ENCODE results near the gene GCA. TPM values are rescaled to one million over a fixed set of nuclear protein-coding genes. Genes with fewer than 3 reads are reported as not detected.
A peak's percentile ranks its signal among the peaks of the same experiment; 100 is the strongest.

Gene GCA
- total and polyA plus RNA-seq, 2 of the 13 experiments (the other 11 are each of a cell fraction or from before 2014, with no cell fraction given), result 42.0 to 48.3 TPM

DNA sequence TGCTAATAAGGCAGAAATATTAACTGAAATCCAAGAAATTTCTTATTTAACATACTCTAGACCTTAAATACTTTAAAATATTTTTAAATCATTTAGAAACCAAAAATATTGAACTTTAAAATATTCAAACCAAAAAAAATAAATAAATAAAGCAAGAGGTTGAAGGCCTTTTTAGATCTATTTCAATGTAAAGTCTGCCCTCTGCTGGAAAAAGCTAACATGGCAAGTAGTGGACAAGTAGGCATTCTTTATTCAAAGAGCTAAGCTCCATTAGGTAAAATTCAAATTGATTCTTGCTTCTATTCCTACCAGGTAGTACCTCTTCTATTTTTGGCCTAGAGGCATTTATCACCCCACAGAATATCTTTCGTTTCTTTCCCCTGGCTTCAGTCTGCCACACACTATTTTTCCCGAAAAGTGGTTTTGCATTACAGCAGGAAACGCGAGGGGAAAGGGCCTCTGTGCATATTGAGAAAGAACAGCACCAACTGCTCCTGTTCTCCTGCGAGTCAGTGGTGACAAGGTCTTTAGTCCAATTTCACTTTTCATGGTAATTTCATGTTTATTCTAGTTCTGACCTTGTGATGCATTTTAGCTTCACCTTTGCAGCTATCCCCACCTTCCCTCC, 45.9 kb upstream of the GCA start:
- Histone ChIP-seq H2AFZ (ENCODE audit: low read length) (no peak overlapping the region), H3K9me3 (ENCODE audit: low read length) (no peaks in the 10 kb centered on the region), H3K4me3 (replicated peaks in 1 of 3; ENCODE audit: insufficient read depth in 1 of 3, low read depth in 2 of 3, low read length in 3 of 3) (no peak overlapping the region), H3K9ac (ENCODE audit: insufficient read depth, low read depth, low read length) (no peak overlapping the region), H3K4me2 (ENCODE audit: low read depth, low read length) (no peak overlapping the region), H3K36me3 (replicated peaks in 1 of 2; ENCODE audit: control insufficient read depth in 1 of 2, insufficient read depth in 2 of 2, low read length in 2 of 2) (no peaks in the 10 kb centered on the region), H4K20me1 (ENCODE audit: insufficient read depth, low read length) (no peaks in the 10 kb centered on the region), H3K27ac (ENCODE audit: extremely low read length, insufficient read depth, low read length) (no peak overlapping the region), H3K4me1 (ENCODE audit: insufficient read depth, low read length) (no peaks in the 10 kb centered on the region), H3K27me3 (ENCODE audit: control insufficient read depth in 1 of 2, insufficient read depth in 2 of 2, low read length in 2 of 2) (no peaks in the 10 kb centered on the region), H3K79me2 (ENCODE audit: insufficient read depth, low read length) (no peaks in the 10 kb centered on the region)
- intact Hi-C loops (cut with micrococcal nuclease; ENCODE audit: unreplicated experiment), result loop anchor here (1.0 kb wide), 2 partner anchors 77 to 145 kb away; no protein-coding TSS in a partner anchor
- DNase-seq (ENCODE audit: low spot score) (peak; percentile 83), FAIRE-seq (peak; percentile 42), ATAC-seq (peak; percentile 83)
- WGBS (ENCODE audit: low lambda C conversion rate), result 55% methylated on average over 5 of the region's 5 CpGs
- no TSS peak for BruUV-seq (replicated peaks)
- in situ Hi-C loops (cut with HindIII; ENCODE audit: extremely low pct_ligation_motif_present, low pct_unique_long_range_greater_than_20kb), result loop anchor here (5.0 to 25.0 kb wide), 3 partner anchors 76 to 711 kb away; partner anchors contain the start of gene GCG
- TF ChIP-seq, protein P1, sequence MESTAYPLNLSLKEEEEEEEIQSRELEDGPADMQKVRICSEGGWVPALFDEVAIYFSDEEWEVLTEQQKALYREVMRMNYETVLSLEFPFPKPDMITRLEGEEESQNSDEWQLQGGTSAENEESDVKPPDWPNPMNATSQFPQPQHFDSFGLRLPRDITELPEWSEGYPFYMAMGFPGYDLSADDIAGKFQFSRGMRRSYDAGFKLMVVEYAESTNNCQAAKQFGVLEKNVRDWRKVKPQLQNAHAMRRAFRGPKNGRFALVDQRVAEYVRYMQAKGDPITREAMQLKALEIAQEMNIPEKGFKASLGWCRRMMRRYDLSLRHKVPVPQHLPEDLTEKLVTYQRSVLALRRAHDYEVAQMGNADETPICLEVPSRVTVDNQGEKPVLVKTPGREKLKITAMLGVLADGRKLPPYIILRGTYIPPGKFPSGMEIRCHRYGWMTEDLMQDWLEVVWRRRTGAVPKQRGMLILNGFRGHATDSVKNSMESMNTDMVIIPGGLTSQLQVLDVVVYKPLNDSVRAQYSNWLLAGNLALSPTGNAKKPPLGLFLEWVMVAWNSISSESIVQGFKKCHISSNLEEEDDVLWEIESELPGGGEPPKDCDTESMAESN (CRISPR knock-in tag; conservative IDR thresholded peaks at IDR 0.05), result no peak
- TF ChIP-seq, protein P2, sequence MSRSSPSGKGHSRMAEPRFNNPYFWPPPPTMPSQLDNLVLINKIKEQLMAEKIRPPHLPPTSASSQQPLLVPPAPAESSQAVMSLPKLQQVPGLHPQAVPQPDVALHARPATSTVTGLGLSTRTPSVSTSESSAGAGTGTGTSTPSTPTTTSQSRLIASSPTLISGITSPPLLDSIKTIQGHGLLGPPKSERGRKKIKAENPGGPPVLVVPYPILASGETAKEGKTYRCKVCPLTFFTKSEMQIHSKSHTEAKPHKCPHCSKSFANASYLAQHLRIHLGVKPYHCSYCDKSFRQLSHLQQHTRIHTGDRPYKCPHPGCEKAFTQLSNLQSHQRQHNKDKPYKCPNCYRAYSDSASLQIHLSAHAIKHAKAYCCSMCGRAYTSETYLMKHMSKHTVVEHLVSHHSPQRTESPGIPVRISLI (CRISPR knock-in tag; IDR thresholded peaks at IDR 0.05; ENCODE audit: borderline replicate concordance), result peak; percentile 70; the same call in 1 of the 2 replicates
- no peak for TF ChIP-seq SMARCE1 (IDR thresholded peaks at IDR 0.05; ENCODE audit: borderline replicate concordance)
- TF ChIP-seq CREM (IDR thresholded peaks at IDR 0.05), result no peak
- no peak for TF ChIP-seq CREM (CRISPR knock-in tag; IDR thresholded peaks at IDR 0.05)
- peak; percentile 76 for TF ChIP-seq STAG1 (CRISPR knock-in tag; IDR thresholded peaks at IDR 0.05)
- no peak for TF ChIP-seq RFXAP (CRISPR knock-in tag; IDR thresholded peaks at IDR 0.05; ENCODE audit: borderline replicate concordance)
- TF ChIP-seq, protein P3, sequence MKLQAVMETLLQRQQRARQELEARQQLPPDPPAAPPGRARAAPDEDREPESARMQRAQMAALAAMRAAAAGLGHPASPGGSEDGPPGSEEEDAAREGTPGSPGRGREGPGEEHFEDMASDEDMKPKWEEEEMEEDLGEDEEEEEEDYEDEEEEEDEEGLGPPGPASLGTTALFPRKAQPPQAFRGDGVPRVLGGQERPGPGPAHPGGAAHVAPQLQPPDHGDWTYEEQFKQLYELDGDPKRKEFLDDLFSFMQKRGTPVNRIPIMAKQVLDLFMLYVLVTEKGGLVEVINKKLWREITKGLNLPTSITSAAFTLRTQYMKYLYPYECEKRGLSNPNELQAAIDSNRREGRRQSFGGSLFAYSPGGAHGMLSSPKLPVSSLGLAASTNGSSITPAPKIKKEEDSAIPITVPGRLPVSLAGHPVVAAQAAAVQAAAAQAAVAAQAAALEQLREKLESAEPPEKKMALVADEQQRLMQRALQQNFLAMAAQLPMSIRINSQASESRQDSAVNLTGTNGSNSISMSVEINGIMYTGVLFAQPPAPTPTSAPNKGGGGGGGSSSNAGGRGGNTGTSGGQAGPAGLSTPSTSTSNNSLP (IDR thresholded peaks at IDR 0.05; ENCODE audit: low read depth, low read length), result peak; percentile 49; the same call in 1 of the 2 replicates
- TF ChIP-seq SMC3 (IDR thresholded peaks at IDR 0.05; ENCODE audit: low read length), result peak; percentile 78
- TF ChIP-seq RAD21 (CRISPR knock-in tag; IDR thresholded peaks at IDR 0.05), result peak; percentile 69; the same call in 1 of the 2 replicates
- no peak for TF ChIP-seq MXD4 (CRISPR knock-in tag; IDR thresholded peaks at IDR 0.05)
- TF ChIP-seq, protein P4, sequence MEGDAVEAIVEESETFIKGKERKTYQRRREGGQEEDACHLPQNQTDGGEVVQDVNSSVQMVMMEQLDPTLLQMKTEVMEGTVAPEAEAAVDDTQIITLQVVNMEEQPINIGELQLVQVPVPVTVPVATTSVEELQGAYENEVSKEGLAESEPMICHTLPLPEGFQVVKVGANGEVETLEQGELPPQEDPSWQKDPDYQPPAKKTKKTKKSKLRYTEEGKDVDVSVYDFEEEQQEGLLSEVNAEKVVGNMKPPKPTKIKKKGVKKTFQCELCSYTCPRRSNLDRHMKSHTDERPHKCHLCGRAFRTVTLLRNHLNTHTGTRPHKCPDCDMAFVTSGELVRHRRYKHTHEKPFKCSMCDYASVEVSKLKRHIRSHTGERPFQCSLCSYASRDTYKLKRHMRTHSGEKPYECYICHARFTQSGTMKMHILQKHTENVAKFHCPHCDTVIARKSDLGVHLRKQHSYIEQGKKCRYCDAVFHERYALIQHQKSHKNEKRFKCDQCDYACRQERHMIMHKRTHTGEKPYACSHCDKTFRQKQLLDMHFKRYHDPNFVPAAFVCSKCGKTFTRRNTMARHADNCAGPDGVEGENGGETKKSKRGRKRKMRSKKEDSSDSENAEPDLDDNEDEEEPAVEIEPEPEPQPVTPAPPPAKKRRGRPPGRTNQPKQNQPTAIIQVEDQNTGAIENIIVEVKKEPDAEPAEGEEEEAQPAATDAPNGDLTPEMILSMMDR (CRISPR knock-in tag; IDR thresholded peaks at IDR 0.05), result peak; percentile 71
- TF ChIP-seq, protein P5, sequence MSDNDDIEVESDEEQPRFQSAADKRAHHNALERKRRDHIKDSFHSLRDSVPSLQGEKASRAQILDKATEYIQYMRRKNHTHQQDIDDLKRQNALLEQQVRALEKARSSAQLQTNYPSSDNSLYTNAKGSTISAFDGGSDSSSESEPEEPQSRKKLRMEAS (IDR thresholded peaks at IDR 0.05), result no peak
- no peak for TF ChIP-seq ZNF225 (CRISPR knock-in tag; IDR thresholded peaks at IDR 0.05)
- ChIA-PET POLR2A (interaction anchor here (1.4 kb wide), 1 partner anchor 21 kb away, joined by 5 read pairs; the partner anchor contains the start of gene IFIH1), CTCF (ENCODE audit: low intra/inter-chr PET ratio, low total read pairs) (interaction anchor here (1.4 to 2.3 kb wide), 4 partner anchors 76 to 711 kb away, joined by 5 to 38 read pairs (median 10); no protein-coding TSS in a partner anchor)
